ENCODE measurements around the gene HIPK2.

DNA sequence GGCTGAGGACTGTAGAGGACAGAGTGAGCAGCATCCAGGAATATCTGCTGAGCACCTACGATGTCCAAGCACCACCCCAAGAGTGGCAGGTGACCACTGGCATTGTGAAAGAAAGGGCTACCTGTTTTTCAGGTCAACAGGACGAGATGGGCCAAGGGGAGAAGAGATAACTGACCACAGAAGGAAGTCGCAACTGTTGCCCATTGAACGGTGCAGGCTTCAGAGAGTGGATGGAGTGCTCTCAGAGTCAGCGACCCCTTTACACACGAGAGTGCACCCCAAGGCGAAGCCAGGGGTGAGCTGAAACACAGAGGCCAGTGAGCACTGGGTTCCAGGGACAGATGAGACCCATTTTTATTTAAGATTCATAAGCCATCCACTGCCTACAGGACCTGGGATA lies 42.3 kb downstream of the HIPK2 start:
- TF ChIP-seq, protein P1, sequence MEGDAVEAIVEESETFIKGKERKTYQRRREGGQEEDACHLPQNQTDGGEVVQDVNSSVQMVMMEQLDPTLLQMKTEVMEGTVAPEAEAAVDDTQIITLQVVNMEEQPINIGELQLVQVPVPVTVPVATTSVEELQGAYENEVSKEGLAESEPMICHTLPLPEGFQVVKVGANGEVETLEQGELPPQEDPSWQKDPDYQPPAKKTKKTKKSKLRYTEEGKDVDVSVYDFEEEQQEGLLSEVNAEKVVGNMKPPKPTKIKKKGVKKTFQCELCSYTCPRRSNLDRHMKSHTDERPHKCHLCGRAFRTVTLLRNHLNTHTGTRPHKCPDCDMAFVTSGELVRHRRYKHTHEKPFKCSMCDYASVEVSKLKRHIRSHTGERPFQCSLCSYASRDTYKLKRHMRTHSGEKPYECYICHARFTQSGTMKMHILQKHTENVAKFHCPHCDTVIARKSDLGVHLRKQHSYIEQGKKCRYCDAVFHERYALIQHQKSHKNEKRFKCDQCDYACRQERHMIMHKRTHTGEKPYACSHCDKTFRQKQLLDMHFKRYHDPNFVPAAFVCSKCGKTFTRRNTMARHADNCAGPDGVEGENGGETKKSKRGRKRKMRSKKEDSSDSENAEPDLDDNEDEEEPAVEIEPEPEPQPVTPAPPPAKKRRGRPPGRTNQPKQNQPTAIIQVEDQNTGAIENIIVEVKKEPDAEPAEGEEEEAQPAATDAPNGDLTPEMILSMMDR (conservative IDR thresholded peaks at IDR 0.05; ENCODE audit: low read length), result no peak
- TF ChIP-seq EZH2phosphoT487 (IDR thresholded peaks at IDR 0.05; ENCODE audit: borderline replicate concordance, low read depth, low read length), result no peak
